Caco-2 (cell line): ENCODE data around the gene MYO1F. TPM values are rescaled to one million over a fixed set of nuclear protein-coding genes. Genes with fewer than 3 reads are reported as not detected.
A peak's percentile ranks its signal among the peaks of the same experiment; 100 is the strongest.

Experiments
- BruUV-seq: library from RNA; stranded (reverse); fragments of 400-500 nt; replicated peaks from 2 replicates; lab custom pipeline; 2021; lab: Mats Ljungman, UMichigan
- CTCF ChIA-PET: fragments of 300-600 bp; sonication (Branson Sonifier 250); formaldehyde crosslinking; loops from one replicate; lab custom pipeline; 2022; ENCODE audit warnings: antibody characterized with exemption; lab: Charles Lee
- POLR2A ChIA-PET: fragments of 300-600 bp; sonication (Branson Sonifier 250); formaldehyde crosslinking; loops from one replicate; lab custom pipeline; 2022; ENCODE audit warnings: antibody characterized with exemption; lab: Charles Lee
- DNase-seq, 2 experiments: peaks; one replicate each; pipeline versions ENCODE4 v3.0.0 to v3.0.0-alpha.2; 2020 to 2022
- H3K27me3 ChIP-seq: replicated peaks from 2 replicates; pipeline ENCODE4 v1.6.0; 2011; ENCODE audit warnings: low read length; ENCODE audit not compliant: control insufficient read depth, insufficient read depth
- H3K36me3 ChIP-seq: 2 replicates; pipeline ENCODE4 v1.5.1; 2011; ENCODE audit warnings: low read length; ENCODE audit not compliant: control insufficient read depth, insufficient read depth
- H3K4me1 ChIP-seq: fragments of 250-450 bp; sonication (Bioruptor Pico); 2 replicates; pipeline ENCODE4 v1.5.1; 2020; ENCODE audit warnings: mild to moderate bottlenecking
- H3K4me3 ChIP-seq: 2 replicates; pipeline ENCODE4 v1.5.1; 2011; ENCODE audit warnings: low read depth, mild to moderate bottlenecking, control low read depth, low read length
- H3K9me3 ChIP-seq: fragments of 250-450 bp; sonication (Bioruptor Pico); 2 replicates; pipeline ENCODE4 v1.5.1; 2020; ENCODE audit warnings: mild to moderate bottlenecking, moderate library complexity
- H3K27ac Mint-ChIP-seq: one replicate; pipeline ENCODE4 v1.8.0; 2022; ENCODE audit warnings: mixed read lengths; ENCODE audit not compliant: unreplicated experiment
- H3K27me3 Mint-ChIP-seq: one replicate; pipeline ENCODE4 v1.8.0; 2022; ENCODE audit warnings: mixed read lengths; ENCODE audit not compliant: insufficient read depth, unreplicated experiment
- H3K36me3 Mint-ChIP-seq: one replicate; pipeline ENCODE4 v1.8.0; 2022; ENCODE audit warnings: mild to moderate bottlenecking, mixed read lengths; ENCODE audit not compliant: insufficient read depth, unreplicated experiment
- H3K4me1 Mint-ChIP-seq: one replicate; pipeline ENCODE4 v1.8.0; 2022; ENCODE audit warnings: low read depth, mixed read lengths; ENCODE audit not compliant: unreplicated experiment
- H3K4me3 Mint-ChIP-seq: one replicate; pipeline ENCODE4 v1.8.0; 2022; ENCODE audit warnings: mild to moderate bottlenecking, moderate library complexity, mixed read lengths; ENCODE audit not compliant: unreplicated experiment
- H3K9me3 Mint-ChIP-seq: one replicate; pipeline ENCODE4 v1.8.0; 2022; ENCODE audit warnings: mixed read lengths; ENCODE audit not compliant: unreplicated experiment
- CTCF ChIP-seq, 2 experiments: fragments of 200-600 bp in 1 of 2; IDR thresholded peaks; 1 replicate in 1 of 2; 2 replicates in 1 of 2; pipeline versions ENCODE4 v1.5.1 to v1.8.0; 2011 to 2022; ENCODE audit warnings: antibody characterized with exemption in 1 of 2, control low read depth in 1 of 2, inconsistent platforms in 1 of 2, low read depth in 1 of 2, low read length in 1 of 2, mild to moderate bottlenecking in 1 of 2, moderate library complexity in 1 of 2; ENCODE audit not compliant: insufficient read depth in 1 of 2, severe bottlenecking in 1 of 2, unreplicated experiment in 1 of 2
- intact Hi-C: fragments of 100-400 bp; cut with micrococcal nuclease; formaldehyde crosslinking; loops from one replicate; pipeline ENCODE4 v1.10.0; 2022; ENCODE audit not compliant: unreplicated experiment
- total RNA-seq: library from RNA; stranded (reverse); gene quantifications from 2 replicates; pipeline ENCODE4 v1.2.3, GENCODE V29; 2022

MYO1F gene
- total RNA-seq, 1 experiment from 2014 or later = 0.25 TPM

- Mint-ChIP-seq H3K4me1 (peaks cover 8% of the 10 kb centered on the region), H3K27me3 (no peaks in the 10 kb centered on the region), H3K27ac (peak overlapping the region; percentile 20), H3K4me3 (no peak overlapping the region), H3K9me3 (no peaks in the 10 kb centered on the region), H3K36me3 (peaks cover 90% of the 10 kb centered on the region)
- intact Hi-C loops = no loop called here
- no peak for TF ChIP-seq CTCF (IDR thresholded peaks at IDR 0.05; ENCODE audit: insufficient read depth in 1 of 2, low read depth in 1 of 2, low read length in 1 of 2, severe bottlenecking in 1 of 2, unreplicated experiment in 1 of 2)
- H3K36me3 ChIP-seq = peaks cover 5% of the 10 kb centered on the region
- POLR2A ChIA-PET = interaction anchor here (0.5 kb wide), 1 partner anchor 39 kb away, joined by 8 read pairs; no protein-coding TSS in a partner anchor
- H3K4me3 ChIP-seq = no peak overlapping the region
- no TSS peak for BruUV-seq
- CTCF ChIA-PET = no interaction called here
- no peaks in the 10 kb centered on the region for H3K9me3 ChIP-seq
- H3K4me1 ChIP-seq = no peaks in the 10 kb centered on the region
- H3K27me3 ChIP-seq = no peaks in the 10 kb centered on the region
- no peak for DNase-seq
Observed at GRCh38 chr19:8483165-8483564, 94.1 kb downstream of the MYO1F start.

- DNase-seq = no peak
- peaks cover 8% of the 10 kb centered on the region for H3K4me1 Mint-ChIP-seq
- BruUV-seq = no TSS peak
- ChIA-PET CTCF (no interaction called here), POLR2A (interaction anchor here (0.5 kb wide), 1 partner anchor 38 kb away, joined by 8 read pairs; no protein-coding TSS in a partner anchor)
- no peaks in the 10 kb centered on the region for H3K27me3 Mint-ChIP-seq
- H3K9me3 ChIP-seq = no peaks in the 10 kb centered on the region
- no peak overlapping the region for H3K4me3 Mint-ChIP-seq
- H3K4me1 ChIP-seq = no peaks in the 10 kb centered on the region
- no peaks in the 10 kb centered on the region for H3K27me3 ChIP-seq
- H3K9me3 Mint-ChIP-seq = no peaks in the 10 kb centered on the region
- H3K27ac Mint-ChIP-seq = peak overlapping the region; percentile 20
- no peak for TF ChIP-seq CTCF (IDR thresholded peaks at IDR 0.05; ENCODE audit: insufficient read depth in 1 of 2, low read depth in 1 of 2, low read length in 1 of 2, severe bottlenecking in 1 of 2, unreplicated experiment in 1 of 2)
- no peak overlapping the region for H3K4me3 ChIP-seq
- H3K36me3 ChIP-seq = peaks cover 5% of the 10 kb centered on the region
- peaks cover 90% of the 10 kb centered on the region for H3K36me3 Mint-ChIP-seq
- intact Hi-C loops = no loop called here
Observed at GRCh38 chr19:8482696-8483095, 94.5 kb downstream of the MYO1F start.

- DNase-seq = no peak
- Histone ChIP-seq H3K9me3 (no peaks in the 10 kb centered on the region), H3K27me3 (no peaks in the 10 kb centered on the region), H3K4me1 (no peaks in the 10 kb centered on the region), H3K36me3 (peaks cover 5% of the 10 kb centered on the region), H3K4me3 (no peak overlapping the region)
- TF ChIP-seq CTCF (IDR thresholded peaks at IDR 0.05; ENCODE audit: insufficient read depth in 1 of 2, low read depth in 1 of 2, low read length in 1 of 2, severe bottlenecking in 1 of 2, unreplicated experiment in 1 of 2) = no peak
- no TSS peak for BruUV-seq
- POLR2A ChIA-PET = no interaction called here
- Mint-ChIP-seq H3K27me3 (no peaks in the 10 kb centered on the region), H3K4me1 (peaks cover 8% of the 10 kb centered on the region), H3K9me3 (no peaks in the 10 kb centered on the region), H3K36me3 (peaks cover 90% of the 10 kb centered on the region), H3K4me3 (no peak overlapping the region), H3K27ac (peak overlapping the region; percentile 71)
- intact Hi-C loops = no loop called here
- CTCF ChIA-PET = no interaction called here
Observed at GRCh38 chr19:8481616-8482015, 95.6 kb downstream of the MYO1F start.
